ENCODE measurements around the gene ARSD.

- TF ChIP-seq, protein P1, sequence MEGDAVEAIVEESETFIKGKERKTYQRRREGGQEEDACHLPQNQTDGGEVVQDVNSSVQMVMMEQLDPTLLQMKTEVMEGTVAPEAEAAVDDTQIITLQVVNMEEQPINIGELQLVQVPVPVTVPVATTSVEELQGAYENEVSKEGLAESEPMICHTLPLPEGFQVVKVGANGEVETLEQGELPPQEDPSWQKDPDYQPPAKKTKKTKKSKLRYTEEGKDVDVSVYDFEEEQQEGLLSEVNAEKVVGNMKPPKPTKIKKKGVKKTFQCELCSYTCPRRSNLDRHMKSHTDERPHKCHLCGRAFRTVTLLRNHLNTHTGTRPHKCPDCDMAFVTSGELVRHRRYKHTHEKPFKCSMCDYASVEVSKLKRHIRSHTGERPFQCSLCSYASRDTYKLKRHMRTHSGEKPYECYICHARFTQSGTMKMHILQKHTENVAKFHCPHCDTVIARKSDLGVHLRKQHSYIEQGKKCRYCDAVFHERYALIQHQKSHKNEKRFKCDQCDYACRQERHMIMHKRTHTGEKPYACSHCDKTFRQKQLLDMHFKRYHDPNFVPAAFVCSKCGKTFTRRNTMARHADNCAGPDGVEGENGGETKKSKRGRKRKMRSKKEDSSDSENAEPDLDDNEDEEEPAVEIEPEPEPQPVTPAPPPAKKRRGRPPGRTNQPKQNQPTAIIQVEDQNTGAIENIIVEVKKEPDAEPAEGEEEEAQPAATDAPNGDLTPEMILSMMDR (IDR thresholded peaks at IDR 0.05), result no peak
- no peak for TF ChIP-seq POLR2AphosphoS5 (IDR thresholded peaks at IDR 0.05)
Observed at GRCh38 chrX:2960861-2961515, 31.8 kb upstream of the ARSD start.
